ENCODE measurements around the gene MAJIN.

DNA sequence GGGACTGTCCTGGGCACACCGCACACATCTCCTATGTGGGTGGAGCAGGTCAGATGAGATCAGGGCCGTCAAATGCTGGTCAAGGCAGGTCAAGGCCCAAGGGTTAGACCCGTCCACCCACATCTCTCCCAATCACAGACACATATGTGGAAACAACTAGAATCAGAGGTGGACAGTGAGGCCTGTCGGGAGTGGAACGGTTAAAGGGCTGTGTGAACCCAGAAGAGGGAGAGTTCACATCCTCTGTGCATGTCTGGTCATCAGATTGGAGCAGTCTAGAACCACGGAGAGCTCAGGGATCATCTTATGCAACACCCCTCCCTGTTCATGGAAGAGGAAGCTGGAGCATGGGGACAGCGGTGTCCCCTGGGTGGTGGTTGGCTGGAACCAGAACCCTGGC, 47.9 kb upstream of the MAJIN start:
- TF ChIP-seq, protein P1, sequence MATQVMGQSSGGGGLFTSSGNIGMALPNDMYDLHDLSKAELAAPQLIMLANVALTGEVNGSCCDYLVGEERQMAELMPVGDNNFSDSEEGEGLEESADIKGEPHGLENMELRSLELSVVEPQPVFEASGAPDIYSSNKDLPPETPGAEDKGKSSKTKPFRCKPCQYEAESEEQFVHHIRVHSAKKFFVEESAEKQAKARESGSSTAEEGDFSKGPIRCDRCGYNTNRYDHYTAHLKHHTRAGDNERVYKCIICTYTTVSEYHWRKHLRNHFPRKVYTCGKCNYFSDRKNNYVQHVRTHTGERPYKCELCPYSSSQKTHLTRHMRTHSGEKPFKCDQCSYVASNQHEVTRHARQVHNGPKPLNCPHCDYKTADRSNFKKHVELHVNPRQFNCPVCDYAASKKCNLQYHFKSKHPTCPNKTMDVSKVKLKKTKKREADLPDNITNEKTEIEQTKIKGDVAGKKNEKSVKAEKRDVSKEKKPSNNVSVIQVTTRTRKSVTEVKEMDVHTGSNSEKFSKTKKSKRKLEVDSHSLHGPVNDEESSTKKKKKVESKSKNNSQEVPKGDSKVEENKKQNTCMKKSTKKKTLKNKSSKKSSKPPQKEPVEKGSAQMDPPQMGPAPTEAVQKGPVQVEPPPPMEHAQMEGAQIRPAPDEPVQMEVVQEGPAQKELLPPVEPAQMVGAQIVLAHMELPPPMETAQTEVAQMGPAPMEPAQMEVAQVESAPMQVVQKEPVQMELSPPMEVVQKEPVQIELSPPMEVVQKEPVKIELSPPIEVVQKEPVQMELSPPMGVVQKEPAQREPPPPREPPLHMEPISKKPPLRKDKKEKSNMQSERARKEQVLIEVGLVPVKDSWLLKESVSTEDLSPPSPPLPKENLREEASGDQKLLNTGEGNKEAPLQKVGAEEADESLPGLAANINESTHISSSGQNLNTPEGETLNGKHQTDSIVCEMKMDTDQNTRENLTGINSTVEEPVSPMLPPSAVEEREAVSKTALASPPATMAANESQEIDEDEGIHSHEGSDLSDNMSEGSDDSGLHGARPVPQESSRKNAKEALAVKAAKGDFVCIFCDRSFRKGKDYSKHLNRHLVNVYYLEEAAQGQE (IDR thresholded peaks at IDR 0.05; ENCODE audit: low read depth, low read length), result no peak
- TF ChIP-seq CHD1 (IDR thresholded peaks at IDR 0.05; ENCODE audit: low read depth, low read length) (no peak), MTA3 (IDR thresholded peaks at IDR 0.05; ENCODE audit: borderline replicate concordance, low read length) (no peak), EP300 (IDR thresholded peaks at IDR 0.05; ENCODE audit: borderline replicate concordance in 1 of 2, control insufficient read depth in 1 of 2, low read depth in 2 of 2, low read length in 2 of 2) (no peak), MEF2A (IDR thresholded peaks at IDR 0.05; ENCODE audit: insufficient read depth, low read depth, low read length) (no peak), POLR2A (IDR thresholded peaks at IDR 0.05; ENCODE audit: low read depth, low read length) (no peak), TAF1 (IDR thresholded peaks at IDR 0.05; ENCODE audit: borderline replicate concordance, low read depth, low read length) (no peak), IRF4 (IDR thresholded peaks at IDR 0.05; ENCODE audit: low read depth, low read length) (no peak), RELB (IDR thresholded peaks at IDR 0.05; ENCODE audit: low read depth) (no peak), CTCF (IDR thresholded peaks at IDR 0.05 in 2 of 3, conservative IDR thresholded peaks at IDR 0.05 in 1 of 3; ENCODE audit: control insufficient read depth in 2 of 3, extremely low read depth in 1 of 3, insufficient read depth in 1 of 3, low read depth in 3 of 3, low read length in 3 of 3) (no peak), MYC (IDR thresholded peaks at IDR 0.05; ENCODE audit: insufficient read depth, insufficient read length, insufficient replicate concordance, low read length, severe bottlenecking) (no peak), CREB1 (IDR thresholded peaks at IDR 0.05; ENCODE audit: low read depth) (no peak)
- TF ChIP-seq, protein P2, sequence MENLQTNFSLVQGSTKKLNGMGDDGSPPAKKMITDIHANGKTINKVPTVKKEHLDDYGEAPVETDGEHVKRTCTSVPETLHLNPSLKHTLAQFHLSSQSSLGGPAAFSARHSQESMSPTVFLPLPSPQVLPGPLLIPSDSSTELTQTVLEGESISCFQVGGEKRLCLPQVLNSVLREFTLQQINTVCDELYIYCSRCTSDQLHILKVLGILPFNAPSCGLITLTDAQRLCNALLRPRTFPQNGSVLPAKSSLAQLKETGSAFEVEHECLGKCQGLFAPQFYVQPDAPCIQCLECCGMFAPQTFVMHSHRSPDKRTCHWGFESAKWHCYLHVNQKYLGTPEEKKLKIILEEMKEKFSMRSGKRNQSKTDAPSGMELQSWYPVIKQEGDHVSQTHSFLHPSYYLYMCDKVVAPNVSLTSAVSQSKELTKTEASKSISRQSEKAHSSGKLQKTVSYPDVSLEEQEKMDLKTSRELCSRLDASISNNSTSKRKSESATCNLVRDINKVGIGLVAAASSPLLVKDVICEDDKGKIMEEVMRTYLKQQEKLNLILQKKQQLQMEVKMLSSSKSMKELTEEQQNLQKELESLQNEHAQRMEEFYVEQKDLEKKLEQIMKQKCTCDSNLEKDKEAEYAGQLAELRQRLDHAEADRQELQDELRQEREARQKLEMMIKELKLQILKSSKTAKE (IDR thresholded peaks at IDR 0.05; ENCODE audit: low read depth, poor library complexity, severe bottlenecking), result no peak
